Epidermal melanocyte (primary cell): ENCODE data around the gene UBE2L6.
"Not testable (repeated sequence)": the region's sequence is repeated elsewhere in the genome, so short reads cannot be mapped to it uniquely, and the experiment has no call there.

ENCODE experiments used
- DNase-seq: peaks from one replicate; pipeline ENCODE4 v3.0.0; 2011; ENCODE audit warnings: low spot score; ENCODE audit not compliant: insufficient read length

The UBE2L6 gene

DNA sequence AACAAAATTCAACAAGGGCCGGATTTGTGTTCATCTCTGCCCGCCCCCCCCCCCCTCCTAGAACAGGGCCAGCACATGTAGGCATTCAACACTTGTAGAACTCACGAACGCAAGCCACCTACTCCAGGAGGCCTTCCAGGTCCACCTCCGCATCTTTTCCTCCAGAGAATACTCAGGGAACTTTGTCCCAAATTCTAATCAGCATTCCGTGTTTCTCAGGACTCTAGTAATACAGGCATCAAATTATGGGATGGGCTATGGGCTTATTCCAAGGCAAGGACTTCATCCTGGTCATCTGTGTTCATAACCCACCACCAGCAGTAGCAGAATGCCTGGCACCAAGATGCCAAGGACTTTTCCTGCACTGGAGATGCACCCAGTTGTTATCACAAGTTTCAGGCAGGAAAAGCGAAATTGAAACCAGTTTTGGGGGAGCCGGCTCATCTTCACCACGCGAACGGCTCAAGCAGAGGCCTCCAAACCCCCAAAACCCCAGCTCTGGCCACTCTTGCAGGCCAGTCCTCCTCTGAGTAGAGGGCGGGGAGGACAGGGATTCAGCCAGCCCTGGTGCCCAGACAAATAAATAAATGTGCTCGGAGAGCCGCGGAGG, 462 bp downstream of the UBE2L6 start:
- DNase-seq = no peak

DNA sequence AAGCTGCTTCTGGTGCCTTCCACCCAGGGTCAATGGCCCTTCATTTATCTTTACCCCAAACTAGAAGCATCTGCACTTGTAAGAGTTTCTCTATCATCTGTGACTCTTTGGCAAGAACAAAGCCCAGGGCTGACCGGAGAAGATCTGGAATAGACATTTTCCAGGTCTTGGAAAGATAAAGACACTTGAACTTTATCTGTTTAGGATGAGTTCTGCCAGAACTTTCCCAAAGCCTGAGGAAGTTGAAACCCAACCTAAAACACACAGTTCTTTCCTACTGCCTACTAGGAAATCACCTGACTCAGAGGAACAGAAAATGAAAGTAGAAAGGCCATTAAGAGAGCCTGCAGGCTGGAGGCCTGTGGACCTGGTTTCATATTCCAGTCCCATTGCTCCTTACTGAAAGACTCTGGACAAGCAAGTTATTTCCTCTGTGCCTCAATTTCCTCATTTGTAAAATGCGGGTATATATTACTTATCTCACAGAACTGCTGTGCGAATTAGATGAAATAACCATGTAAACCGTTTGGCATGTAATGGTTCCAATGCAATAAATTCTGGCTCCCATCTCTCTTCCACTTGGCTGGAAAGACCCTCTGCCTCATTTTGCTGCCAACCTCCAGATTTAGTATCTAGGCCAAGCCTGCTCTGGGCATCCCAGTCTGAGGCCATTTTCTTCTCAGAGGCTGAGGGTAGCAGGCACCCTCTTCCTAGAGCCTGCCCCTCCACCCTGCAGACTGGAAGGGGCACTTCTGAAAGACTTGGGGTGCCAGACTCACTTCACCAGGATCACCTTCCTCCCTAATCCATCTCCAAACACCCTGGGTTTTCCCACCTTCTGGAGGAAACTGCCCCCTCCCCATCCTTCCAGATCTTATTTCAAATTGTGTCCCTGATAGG, 1.2 kb downstream of the UBE2L6 start:
- no peak for DNase-seq

DNA sequence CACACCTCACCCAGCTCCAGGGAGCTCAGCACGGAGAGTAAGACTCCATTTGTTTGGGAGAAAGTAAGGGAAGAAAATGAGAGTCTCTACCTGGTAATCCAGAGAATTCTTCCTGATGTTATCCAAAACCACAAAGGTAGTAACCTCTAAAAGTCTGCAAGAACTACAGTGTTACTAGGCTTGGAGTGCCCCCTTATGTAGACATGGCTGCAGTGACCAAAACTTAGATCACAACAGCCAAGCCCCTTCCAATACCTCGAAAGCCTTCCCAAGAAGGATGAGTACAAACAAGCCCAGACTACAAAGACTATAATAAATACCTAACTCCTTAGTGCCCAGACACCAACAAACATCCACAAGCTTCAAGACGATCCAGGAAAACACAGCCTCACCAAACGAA, 4.9 kb downstream of the UBE2L6 start:
- DNase-seq = no peak

DNA sequence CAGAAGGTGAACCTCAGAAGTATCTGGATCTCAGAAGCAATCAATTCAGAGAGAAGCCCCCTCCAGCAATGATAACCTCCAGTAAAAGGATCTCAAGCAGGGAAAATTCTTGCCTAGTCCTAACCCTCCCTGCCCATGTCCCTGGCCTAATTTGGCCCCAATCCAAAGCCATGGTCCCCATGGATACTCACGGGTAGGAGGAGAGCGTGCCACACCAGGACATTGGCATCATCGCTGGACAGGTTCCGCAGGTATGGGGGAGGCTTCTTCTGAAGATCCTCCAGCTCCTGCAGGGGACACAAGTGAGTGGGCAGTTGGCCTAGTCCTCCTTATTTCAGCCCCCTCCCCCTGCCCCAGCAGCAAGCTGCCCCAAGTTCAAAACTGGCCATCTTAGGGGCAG, 7.3 kb downstream of the UBE2L6 start:
- no peak for DNase-seq

DNA sequence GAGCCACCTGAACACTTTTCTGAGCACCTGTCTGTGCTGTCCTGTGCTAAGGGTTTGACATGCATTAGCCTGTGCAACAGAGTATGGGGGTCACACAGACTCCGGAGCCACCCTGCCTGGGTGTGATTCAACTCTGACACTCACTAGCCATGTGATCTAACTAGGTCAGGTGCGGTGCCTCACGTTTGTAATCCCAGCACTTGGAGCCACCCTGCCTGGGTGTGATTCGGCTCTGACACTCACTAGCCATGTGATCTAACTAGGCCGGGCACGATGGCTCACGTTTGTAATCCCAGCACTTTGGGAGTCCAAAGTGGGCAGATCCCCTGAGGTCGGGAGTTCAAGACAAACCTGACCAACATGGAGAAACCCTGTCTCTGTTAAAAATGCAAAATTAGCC, 11.4 kb downstream of the UBE2L6 start:
- DNase-seq = no peak

DNA sequence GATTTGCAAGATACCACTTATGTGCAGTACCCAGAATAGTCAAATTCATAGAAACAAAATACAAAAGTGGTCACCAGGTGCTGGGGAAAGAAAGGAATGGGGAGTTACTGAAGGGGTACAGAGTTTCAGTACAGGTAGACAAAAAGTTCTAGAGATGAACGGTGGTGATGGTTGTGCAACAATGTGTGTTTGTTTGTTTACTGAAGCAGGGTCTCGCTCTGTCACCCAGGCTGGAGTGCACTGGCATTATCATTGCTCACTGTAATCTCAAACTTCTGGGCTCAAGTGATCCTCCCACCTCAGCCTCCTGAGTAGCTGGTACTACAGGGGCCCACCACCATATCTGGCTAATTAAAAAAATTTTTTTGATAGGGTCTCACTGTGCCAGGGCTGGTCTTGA, 12.1 kb downstream of the UBE2L6 start:
- DNase-seq = no peak

DNA sequence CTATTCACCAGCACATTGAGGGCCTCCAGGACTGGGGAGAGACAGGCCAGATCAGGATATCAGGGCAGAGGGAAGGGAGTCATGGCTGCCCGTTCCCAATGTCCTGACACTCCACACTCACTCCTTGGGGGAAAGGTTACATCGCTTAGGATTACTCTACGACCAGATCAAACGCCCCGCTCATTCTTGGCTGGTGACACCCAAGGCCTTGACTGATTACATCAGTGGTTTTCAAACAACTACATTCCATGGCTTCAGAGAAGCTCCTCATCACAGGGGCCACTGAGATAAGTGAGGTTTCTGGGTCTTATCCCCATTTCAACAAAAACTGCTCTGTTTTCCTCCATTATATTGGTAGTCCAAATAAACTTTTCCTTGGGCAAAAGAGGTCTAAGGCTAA, 15.0 kb downstream of the UBE2L6 start:
- no peak for DNase-seq

DNA sequence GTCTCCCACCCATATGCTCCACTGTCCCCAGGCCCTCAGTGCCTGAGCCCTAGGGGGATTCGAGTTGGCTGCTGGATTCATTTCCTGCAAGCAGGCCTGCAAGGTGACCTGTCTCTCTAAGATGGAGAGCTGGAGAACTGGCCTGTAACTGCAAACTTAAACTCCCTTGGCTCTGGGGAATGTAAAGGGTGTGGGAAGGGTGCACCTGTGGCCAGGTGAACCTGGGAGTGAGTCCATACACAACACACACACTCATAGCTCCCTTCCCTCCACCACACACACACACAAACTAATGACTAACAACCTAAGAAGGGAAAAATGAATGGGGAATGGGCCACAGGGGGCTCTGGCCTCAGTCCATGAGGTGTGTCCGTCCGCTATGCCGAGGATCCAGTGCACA, 15.5 kb downstream of the UBE2L6 start:
- DNase-seq = no peak

DNA sequence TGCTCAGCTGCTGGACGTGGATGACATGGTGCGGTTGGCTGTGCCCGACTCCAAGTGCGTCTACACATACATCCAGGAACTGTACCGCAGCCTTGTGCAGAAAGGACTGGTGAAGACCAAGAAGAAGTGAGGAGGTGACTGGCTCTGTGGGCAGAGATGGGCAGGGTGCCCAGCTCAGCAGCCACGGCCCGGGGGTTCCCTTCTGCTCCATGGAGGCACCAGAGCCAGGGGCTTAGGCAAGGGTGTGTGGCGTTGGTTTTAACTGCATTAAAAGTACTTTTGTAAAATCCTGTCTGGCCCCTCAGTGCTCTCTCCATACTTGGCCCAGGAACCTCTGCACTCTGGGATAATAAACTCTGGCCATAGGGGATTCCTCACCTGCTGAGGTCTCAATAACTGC, 17.5 kb downstream of the UBE2L6 start:
- no peak for DNase-seq

DNA sequence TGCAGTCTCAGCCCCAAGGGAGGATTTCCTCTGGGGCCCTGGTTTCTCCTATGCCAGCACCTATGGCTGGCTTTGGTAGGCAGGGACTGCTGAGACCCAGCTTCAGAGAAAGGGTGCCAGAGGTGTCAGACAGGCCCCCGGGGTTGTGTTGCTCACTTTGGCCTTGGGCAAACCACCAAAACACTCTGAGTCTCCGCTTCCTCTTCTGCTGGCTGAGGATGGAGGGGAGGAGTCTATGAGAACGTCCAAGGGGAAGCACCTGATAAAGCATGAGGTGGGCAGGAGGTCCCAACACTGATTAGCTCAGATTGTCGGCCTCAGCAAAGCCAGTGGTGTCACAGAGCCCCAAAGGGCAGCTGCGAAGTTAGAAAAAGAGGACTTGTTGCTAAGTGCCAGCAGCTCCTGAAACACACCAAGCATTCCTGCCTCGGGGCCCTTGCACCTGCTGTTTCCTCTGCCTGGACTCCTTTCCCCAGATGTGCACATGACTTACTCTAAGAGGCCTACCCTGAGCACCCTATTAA, 19.6 kb downstream of the UBE2L6 start:
- DNase-seq = no peak

DNA sequence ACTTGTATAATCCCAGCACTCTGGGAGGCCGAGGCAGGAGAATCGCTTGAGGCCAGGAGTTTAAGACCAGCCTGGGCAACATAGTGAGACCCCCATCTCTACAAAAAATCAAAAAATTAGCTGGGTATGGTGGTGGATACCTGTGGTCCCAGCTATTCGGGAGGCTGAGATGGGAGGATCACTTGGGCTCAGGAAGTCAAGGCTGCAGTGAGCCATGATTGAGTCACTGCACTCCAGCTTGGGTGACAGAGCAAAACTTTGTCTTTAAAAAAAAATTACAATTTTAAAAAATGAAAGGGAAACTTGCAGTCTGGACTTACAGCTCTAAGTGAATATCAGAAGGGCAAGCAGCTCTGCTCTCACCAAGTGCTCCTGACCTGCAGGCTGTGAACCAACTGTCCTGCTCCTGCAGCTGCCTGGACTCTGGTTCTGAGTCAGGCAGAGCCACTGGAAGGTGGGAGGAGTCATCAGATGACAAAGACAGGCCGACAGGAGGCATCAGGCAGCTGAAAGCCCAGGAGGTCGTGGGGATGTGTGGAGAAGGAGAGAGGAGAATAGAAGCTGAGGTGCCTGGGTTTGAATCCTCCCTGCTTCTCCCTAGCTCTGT, 20.5 kb downstream of the UBE2L6 start:
- DNase-seq = no peak

DNA sequence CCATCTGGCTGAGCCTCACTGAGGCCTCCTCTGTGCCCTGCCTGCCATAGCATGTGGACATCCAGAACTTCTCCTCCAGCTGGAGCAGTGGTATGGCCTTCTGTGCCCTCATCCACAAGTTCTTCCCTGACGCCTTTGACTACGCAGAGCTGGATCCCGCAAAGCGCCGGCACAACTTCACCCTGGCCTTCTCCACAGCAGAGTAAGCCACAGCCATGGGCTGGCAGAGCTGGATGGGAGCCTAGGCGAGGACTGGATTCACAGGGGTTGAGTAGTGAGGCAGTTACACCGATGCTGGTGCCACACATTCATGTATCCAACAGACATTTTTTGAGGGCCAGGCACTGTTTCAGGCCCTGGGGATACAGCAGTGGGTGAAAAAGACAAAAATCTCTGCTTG, 21.0 kb downstream of the UBE2L6 start:
- no peak for DNase-seq

DNA sequence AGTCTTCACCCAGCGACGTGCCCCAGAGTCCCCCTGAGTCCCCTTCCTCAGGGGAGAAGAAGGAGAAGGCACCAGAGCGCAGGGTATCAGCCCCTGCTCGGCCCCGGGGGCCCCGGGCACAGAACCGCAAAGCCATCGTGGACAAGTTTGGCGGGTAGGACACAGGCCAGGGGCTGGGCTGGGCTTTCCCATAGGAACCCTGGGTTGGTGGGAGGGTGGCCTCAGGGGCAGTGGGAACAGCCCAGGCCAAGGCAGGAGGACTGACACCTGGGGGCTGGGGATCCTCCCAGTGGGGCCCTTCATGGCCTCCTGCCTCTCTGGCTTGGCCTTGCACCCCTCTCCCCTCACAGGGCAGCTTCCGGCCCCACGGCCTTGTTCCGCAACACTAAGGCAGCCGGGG, 21.6 kb downstream of the UBE2L6 start:
- DNase-seq = no peak

DNA sequence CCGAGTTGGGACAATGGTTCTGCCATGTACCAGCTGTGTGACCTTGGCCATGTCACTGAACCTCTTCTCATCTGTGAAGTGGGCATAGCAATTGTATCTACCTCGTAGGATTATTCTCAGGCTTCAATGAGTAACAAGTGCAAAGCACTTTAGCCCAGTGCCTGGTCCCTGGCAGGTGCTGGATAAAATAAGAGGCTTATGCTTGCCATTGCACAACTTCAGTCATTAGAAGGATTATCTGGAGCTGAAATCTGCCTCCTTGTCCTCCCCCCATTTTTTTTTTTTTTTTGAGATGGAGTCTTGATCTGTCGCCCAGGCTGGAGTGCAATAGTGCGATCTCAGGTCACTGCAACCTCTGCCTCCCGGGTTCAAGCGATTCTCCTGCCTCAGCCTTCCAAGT, 22.9 kb downstream of the UBE2L6 start:
- DNase-seq = no peak

DNA sequence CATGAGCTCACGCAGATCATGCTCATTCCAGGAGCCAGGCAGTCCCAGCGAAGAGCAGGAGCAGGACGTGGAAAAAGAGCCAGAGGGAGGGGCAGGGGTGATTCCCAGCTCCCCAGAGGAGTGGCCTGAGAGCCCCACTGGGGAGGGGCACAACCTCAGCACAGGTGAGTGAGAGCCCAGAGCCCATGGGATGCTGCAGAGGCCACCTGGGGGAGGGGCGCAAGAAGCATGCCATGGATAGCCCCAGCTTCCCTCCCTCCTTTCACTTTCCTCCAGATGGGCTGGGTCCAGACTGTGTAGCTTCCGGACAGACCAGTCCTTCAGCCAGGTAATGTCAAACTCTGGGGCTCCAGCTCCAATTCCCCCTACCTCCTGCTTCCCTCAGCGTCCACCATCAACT, 23.9 kb downstream of the UBE2L6 start:
- DNase-seq = no peak

DNA sequence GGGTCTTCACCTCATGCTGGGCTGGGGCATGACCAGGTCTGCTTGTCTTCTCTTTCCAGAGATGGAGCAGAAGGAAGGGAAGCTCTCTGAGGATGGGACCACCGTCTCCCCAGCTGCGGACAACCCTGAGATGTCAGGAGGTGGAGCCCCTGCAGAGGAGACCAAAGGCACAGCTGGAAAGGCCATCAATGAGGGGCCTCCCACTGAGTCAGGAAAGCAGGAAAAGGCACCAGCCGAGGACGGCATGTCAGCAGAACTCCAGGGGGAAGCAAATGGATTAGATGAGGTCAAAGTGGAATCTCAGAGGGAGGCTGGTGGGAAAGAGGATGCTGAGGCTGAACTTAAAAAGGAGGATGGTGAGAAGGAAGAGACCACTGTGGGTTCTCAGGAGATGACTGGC, 24.9 kb downstream of the UBE2L6 start:
- DNase-seq = no peak

DNA sequence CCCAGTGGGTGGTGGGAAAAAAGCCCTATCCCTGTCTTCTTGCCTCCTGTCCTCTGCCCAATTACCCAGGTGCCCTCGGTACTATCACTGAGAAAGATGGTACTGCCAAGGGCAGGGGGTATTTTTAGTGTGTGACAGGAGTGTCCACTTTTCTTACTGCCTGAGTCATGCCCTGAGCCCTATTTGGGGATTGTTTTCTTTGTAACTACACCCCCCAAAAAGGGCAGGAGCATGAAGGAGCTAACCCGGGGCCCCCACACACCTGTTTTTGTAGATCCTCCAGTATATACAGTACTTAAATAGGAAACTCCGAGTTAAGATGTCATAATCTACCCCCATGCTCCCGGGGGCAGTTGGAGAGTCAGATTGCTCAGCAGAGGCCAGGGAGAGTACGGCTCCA, 26.3 kb downstream of the UBE2L6 start:
- no peak for DNase-seq

DNA sequence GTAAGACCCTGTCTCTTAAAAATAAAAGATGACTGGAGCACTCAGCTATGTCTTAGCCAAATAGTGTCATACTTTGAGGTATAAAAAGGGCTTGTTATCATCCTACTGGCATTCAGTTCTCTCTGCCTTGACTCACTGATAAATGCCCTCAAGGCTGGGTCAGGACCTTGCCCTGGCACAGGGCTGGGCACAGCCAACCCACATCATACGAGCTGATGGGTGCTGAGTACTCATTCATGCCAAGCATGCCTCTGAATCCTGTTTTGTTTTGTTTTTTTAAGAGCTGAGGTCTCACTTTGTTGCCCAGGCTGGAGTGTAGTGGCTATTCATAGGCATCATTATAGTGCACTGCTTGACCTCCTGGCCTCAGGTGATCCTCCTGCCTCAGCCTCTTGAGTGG, 28.1 kb downstream of the UBE2L6 start:
- no peak for DNase-seq

DNA sequence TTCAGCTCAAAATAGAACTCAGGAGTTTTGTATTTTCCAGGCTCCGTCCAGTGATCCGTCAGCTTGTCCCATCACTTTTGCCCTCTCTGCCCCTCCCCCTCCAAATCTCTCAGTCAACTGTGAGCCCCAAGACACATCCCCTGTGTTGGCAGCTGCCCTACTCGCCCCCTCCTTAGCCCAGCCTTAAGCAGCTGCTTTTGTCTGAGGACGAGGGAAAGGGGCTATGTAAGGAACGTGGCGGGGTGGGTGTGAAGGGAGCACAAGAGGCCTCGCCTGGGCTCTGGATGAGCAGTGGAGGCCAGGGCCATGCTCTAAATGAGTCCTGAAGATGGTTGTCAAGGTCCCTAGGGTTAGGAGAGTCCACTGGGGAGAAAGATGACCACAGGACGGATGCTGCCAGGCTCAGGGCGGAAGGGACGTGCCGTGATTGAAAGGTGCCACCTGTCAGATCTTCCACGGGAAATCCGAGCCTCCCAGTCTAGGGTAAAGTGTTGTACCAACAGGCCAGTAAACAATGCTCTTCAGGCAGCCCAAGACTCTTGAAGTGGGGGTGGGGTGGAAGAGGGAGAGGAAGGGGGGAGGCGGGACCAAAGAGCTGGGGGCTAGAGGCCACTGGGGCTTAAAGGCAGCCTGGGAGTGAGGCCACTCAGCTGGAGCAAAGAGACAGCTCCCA, 30.4 kb downstream of the UBE2L6 start, which contains the start of gene SMTNL1:
Gene SMTNL1 (plus strand): TSS at position 649 of the 673 bp plus-strand sequence. CDS start 5,048 bp downstream, outside the sequence.
- no peak for DNase-seq

DNA sequence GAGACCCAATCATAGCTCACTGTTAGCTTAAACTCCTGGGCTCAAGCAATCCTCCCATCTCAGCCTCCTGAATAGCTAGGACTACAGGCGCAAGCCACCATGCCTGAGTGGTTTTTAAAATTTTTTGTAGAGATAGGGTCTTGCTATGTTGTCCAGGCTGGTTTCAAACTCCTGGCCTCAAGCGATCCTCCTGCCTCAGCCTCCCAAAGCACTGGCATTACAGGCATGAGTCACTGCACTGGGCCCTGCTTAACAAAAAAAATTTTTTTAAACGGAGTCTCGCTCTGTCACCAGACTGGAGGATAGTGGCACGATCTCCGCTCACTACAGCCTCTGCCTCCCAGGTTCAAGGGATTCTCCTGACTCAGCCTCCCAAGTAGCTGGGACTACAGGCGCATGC, 33.0 kb downstream of the UBE2L6 start:
- DNase-seq = not testable (repeated sequence)

DNA sequence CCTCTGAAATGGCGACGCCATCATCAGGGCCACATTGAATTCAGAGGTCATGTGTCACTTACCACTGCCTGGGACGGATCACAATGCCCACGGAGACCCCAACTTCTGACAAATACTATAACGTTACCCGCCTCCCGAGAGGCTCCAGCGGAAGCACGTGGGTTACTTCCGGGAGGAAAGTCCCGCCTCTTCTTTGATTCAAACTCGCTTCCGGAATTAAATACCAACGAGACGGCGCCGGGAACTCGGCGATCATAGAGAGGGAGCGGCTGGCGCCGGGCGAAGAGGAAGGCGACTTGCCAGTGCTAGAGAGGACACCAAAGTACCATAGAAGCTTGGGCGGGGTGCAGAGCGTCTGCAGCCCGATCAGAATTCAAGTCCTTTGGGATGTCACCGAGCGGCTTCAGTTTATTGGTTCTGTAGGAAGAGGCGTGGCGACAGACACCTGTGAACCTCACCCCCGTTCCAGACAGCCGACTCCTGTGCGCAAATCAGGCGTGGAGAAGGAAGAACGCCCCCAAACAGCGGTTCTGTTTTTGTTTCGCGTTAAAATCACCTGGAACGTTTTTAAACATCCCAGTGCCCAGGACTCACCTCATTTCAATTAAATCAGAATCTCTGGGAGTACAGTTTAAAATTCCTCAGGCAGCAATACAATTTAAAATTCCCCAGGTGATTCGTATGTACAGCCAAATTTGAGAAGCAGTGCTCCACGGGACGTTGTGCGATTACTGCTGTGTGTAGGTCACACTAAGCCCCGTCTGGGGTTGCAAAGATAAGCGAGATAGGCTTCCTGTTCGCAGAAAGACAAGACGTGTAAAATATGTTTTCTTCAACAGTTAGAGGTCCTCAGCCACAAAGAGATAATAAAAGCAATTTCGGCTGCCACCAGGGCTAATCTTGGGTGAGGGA, 36.6 kb downstream of the UBE2L6 start, which contains the start of gene TIMM10:
Gene TIMM10 (minus strand): TSS at position 159 of the 912 bp plus-strand sequence. CDS start 565 bp downstream, outside the sequence.
- peak; percentile 90 for DNase-seq
